ENCODE data around the gene STIM1.

DNA sequence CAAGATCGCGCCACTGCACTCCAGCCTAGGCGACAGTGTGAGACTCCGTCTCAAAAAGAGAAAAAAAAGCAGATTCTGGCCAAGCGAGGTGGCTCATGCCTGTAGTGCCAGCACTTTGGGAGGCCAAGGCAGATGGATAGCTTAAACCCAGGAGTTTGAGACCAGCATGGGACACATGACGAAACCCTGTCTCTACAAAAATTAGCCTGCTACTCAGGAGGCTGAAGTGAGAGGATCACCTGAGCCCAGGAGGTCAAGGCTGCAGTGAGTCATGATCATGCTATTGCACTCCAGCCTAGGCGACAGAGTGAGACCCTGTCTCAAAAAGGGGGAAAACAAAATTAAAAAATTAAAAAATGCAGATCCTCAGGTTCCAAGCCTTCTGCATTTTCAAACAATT is 33.2 kb upstream of the STIM1 start:
- TF ChIP-seq GATA2 (IDR thresholded peaks at IDR 0.05; ENCODE audit: low read depth, low read length) (no peak), GATA3 (IDR thresholded peaks at IDR 0.05; ENCODE audit: low read depth, low read length) (no peak)
